Activated CD4-positive, alpha-beta T cell treated with anti-CD3 and anti-CD28 coated beads for 36 hours (primary cell): Measurements from ENCODE around the gene ARMH3. TPM values are rescaled to one million over a fixed set of nuclear protein-coding genes. Genes with fewer than 3 reads are reported as not detected.

ENCODE experiments used
- total RNA-seq, 2 experiments: library from RNA; stranded (reverse); gene quantifications; one replicate each; pipeline ENCODE4 v1.2.3, GENCODE V29; 2021

ARMH3 gene
- total RNA-seq, 2 experiments from 2014 or later, result 16.0 to 21.0 TPM

Other genes with a start within 250 kb of the ARMH3 start
- 100 to 1,000 TPM; 113 to 124 TPM for gene OGA, start 237.7 kb downstream of the ARMH3 start, total RNA-seq
- gene KCNIP2, start 212.4 kb downstream of the ARMH3 start, total RNA-seq, result 1 to 10 TPM; 2.7 to 2.8 TPM
- gene HPS6, start 9.2 kb upstream of the ARMH3 start, total RNA-seq, result 10 to 100 TPM; 12.9 to 18.9 TPM
- gene LDB1, start 64.2 kb upstream of the ARMH3 start, total RNA-seq, result 10 to 100 TPM; 69.6 to 86.7 TPM
- 10 to 100 TPM; 61.3 to 74.7 TPM for gene PPRC1, start 76.9 kb upstream of the ARMH3 start, total RNA-seq
- gene NOLC1, start 96.2 kb upstream of the ARMH3 start, total RNA-seq, result 100 to 1,000 TPM; 206 to 283 TPM
- under 1 TPM in 1 of 2 experiments, not detected in 1; 0.14 TPM for gene ELOVL3, start 170.1 kb upstream of the ARMH3 start, total RNA-seq
- under 1 TPM; 0.66 to 0.81 TPM for gene PITX3, start 185.3 kb upstream of the ARMH3 start, total RNA-seq
- 10 to 100 TPM; 33.1 to 37.5 TPM for gene GBF1, start 189.4 kb upstream of the ARMH3 start, total RNA-seq